Fibroblast of peridontal ligament (primary cell): Measurements from ENCODE around the gene DSP.

Experiments used
- DNase-seq: peaks from one replicate; pipeline ENCODE4 v3.0.0-alpha.2; 2010; ENCODE audit errors: extremely low read depth

DSP gene, protein sequence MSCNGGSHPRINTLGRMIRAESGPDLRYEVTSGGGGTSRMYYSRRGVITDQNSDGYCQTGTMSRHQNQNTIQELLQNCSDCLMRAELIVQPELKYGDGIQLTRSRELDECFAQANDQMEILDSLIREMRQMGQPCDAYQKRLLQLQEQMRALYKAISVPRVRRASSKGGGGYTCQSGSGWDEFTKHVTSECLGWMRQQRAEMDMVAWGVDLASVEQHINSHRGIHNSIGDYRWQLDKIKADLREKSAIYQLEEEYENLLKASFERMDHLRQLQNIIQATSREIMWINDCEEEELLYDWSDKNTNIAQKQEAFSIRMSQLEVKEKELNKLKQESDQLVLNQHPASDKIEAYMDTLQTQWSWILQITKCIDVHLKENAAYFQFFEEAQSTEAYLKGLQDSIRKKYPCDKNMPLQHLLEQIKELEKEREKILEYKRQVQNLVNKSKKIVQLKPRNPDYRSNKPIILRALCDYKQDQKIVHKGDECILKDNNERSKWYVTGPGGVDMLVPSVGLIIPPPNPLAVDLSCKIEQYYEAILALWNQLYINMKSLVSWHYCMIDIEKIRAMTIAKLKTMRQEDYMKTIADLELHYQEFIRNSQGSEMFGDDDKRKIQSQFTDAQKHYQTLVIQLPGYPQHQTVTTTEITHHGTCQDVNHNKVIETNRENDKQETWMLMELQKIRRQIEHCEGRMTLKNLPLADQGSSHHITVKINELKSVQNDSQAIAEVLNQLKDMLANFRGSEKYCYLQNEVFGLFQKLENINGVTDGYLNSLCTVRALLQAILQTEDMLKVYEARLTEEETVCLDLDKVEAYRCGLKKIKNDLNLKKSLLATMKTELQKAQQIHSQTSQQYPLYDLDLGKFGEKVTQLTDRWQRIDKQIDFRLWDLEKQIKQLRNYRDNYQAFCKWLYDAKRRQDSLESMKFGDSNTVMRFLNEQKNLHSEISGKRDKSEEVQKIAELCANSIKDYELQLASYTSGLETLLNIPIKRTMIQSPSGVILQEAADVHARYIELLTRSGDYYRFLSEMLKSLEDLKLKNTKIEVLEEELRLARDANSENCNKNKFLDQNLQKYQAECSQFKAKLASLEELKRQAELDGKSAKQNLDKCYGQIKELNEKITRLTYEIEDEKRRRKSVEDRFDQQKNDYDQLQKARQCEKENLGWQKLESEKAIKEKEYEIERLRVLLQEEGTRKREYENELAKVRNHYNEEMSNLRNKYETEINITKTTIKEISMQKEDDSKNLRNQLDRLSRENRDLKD (N-terminal part only)

DNA sequence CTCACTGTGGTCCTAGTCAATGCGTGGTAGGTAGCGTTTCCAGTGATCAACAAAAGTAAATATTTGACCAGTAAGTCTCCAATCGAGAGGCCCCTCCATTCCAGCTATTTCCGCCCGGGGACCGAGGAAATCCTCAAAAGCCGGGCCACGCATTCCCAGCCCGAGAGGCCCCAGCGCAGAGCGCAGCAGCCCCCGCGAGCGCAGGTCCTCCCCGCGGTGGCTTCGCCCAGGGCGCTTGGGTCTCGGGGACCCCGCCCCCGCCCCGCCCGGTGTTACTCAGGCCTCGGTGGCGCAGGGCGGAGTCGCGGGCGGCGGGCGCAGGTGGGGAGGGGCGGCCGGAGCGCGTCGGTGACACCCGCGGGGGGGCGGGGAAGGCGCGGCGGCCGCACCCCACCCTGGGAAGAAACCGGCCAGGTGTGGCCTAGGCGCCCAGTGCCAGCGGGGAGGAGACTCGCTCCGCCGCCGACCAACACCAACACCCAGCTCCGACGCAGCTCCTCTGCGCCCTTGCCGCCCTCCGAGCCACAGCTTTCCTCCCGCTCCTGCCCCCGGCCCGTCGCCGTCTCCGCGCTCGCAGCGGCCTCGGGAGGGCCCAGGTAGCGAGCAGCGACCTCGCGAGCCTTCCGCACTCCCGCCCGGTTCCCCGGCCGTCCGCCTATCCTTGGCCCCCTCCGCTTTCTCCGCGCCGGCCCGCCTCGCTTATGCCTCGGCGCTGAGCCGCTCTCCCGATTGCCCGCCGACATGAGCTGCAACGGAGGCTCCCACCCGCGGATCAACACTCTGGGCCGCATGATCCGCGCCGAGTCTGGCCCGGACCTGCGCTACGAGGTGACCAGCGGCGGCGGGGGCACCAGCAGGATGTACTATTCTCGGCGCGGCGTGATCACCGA is at the start of gene DSP:
Gene DSP, plus strand, starts transcription at position 497 of the 890 bp plus-strand sequence. Its CDS starts 245 bp downstream, at position 742.
- no peak for DNase-seq

DNA sequence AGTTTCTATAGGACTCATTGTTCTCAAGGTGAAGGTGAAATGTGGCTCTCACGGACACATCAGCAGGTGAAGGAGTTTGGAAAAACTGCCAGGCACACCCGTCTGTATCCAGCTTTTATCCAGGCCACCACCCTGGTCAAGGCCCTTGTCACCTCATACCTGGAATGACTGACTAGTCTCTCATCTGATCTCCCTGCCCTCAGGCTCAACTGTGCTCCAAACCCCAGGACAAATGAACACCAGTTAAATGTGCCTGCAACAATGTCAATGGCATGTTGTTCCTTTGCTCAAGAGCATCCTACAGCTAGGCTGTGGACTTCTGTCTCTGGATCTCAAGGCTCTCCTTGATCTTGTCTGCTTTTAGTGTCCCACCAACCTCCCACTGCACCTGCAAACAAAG is 47.6 kb upstream of the DSP start:
- no peak for DNase-seq

DNA sequence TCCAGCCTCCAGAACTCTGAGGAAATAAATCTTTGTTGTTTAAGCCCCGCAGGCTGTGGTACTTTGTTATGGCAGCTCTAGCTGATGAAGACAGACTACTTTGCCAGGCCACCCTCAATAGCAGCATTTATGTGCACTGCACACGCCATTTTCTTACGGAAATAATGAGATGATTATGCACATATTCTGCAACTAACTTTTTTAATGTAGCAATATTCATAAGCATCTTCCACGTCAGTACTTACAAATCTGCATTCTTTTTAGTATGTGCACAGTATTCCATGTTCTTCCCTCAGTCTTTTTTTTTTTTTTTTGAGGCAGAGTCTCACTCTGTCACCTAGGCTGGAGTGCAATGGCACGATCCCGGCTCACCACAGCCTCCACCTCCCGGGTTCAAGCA is 46.8 kb upstream of the DSP start:
- no peak for DNase-seq

DNA sequence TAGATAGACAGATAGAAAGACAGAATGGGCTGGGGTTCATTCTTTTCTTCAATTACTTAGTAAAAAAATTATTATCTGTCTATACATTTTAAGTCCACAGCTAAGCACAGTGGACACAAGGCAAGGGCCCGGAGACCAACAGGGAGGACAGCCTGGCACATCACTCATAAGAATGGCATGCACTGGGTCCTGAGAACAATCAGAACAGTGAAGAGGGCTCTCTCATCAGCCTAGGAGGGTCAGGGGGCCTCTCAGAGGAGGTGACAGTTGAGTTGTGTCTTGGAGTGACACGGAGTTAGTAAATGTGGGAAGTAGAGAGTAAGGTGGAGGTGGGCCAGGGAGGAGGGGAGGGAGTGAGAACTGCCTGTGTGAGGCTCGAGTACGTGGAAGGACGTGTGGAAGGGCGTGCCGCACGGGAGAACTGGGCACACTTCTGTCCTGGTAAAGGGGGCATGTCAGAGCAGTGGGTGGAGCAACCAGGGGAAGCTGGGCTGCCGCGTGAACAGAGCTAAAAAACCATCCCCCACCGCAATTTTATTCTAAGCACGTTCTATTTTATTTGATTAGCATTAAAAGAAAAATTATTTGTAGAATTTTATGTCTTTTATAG is 45.1 kb upstream of the DSP start:
- DNase-seq, result no peak

DNA sequence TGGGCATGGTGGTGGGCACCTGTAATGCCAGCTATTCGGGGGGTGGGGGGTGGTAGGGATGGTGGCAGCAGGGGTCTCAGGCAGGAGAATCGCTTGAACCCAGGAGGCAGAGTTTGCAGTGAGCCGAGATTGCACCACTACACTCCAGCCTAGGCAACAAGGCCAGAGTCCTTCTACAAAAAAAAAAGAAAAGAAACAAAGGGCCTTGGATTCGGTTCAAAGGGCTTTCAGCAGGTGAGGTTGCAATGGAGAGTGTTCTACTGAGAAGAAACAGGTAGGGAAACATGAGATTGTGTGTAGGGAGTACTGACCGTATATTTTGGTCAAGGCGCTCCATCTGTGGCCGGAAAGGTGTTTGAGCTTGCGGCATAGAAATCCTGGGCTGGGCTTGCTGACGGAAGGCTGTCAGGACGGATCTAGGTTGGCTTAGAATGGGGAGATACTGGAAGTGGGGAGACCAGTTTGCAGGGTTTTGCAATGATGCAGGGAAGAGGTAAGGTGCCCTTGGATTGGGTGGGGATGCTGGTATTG is 40.7 kb upstream of the DSP start:
- DNase-seq, result no peak

DNA sequence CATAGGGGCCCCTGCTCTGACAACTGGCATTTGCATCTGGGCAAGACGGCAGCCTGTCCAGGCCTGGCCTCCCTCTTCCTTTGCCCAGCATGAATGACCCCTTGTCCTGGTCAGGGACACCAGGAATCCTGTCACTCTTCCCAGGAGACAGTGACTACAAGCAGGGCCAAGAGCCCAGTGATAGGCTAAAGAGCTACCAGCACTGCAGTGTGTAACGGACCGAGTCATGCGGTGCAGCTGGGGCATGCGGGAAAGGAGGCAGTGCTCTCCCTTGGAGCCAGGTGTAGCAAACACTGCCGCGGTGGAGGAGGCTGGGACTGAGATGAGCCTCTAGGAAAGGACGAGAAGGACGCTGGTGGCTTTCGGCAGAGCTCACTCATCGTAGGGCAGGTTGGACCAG is 38.7 kb upstream of the DSP start:
- DNase-seq, result no peak

DNA sequence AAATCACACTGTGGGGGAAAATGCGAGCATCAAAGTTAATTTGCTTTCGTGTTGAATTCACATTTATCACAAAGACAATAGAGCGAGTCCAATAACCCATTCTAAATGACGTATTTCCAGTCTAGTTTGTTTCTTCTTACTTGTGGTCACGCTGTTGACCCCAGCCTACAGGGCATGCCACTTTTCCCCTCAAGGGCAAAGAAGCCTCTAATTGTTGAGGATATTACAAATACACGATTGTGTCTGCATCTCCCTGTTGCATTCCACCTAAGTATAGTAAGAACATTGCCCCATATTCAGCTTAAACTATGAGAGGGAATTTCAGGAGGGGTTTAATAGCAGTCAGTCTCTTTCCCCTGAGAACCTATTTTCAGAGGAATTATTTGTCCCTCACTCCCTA is 37.4 kb upstream of the DSP start:
- DNase-seq, result no peak

DNA sequence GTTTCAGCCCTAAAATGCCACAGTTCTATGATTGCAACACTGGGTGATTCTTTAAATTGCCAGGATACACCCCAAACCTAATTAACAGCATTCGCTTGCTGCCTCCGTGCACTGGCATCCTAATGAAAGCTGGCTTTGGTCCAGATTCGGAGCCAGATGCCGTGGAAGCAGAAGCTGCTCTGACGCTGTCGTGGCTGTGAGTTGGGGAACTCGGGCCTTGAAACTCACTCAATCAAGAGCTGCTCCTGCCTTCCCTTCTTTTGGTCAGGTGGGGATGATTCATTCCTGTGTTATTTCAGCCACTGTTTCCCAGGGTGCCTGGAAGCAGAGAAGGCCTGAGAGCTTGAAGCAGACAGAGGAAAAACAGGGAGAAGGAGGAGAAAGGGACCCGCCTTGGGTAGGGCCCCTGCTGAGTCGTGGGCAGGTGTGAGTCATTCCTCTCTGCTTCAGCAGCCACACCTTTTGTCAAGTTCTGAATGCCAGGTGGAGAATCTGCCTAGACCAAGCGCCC is 36.2 kb upstream of the DSP start:
- peak; percentile 71 for DNase-seq

DNA sequence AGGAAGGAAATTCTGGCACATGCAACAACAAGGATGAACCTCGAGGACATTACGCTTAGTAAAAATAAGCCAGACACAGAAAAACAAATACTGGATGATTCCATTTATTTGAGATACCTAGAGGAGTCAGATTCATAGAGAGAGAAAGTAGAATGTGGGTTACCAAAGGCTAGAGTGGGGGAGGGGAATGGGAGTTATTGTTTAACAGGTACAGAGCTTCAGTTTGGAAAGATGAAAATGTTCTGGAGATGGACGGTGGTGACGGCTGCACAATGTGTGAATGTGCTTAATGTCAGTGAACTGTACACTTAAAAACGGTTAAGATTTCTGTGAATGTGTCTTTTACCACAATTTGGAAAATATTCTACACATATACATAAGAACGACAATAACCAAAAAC is 33.9 kb upstream of the DSP start:
- no peak for DNase-seq

DNA sequence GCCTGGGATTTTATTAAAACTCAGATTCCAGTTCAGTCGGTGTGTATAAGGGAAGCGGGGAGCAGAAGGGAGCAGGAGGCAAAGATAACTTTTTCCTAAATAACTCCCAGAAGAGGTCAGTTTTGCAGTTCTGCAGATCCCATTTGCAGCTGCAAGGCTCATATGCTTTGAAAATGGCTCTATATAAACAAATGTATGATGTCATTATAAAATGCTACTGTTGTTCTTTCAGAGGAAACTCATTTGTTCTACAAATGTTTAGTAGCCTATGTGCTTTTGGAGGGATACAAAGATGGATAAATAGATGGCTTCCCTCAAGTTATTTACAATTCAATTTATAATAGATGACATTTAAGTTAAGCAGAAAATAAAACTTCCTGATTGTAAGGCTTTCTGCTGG is 29.2 kb upstream of the DSP start:
- peak; percentile 37 for DNase-seq

DNA sequence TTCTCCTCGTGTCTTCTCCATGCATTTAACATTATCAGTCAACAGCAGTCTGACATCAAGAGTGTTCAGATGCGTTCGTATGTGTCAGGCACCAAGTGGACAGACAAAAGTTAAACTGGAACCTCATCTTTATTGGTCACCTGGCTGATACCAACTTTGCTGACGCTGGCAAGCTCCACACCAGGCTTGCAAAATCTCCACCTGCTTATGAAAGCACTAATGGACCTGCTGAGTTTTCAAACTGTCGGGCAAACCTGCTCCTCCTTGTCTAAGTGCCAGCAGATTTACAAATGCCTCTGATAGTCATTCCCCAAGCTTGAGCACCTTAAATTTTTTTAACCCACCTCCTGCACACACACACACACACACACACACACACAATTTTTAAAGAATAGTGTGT is 27.9 kb upstream of the DSP start:
- DNase-seq, result no peak

DNA sequence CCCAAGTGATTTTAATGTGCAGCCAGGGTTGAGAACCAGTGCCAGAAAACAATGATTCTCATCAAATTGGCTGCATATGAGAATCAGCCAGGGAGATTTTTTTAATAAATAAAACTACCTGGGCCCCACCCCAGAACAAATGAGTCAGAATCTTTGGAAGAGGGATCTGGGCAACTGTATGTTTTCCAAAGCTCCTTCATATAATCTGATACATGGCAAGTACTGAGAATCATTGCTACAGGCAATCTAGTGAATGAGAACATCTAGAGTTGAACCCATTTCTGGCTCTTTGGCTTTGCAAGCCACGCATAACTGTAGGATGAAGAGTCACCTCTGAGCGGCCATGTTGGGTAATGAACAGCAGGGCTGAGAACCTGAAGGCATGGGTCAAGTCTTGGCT is 26.1 kb upstream of the DSP start:
- no peak for DNase-seq

DNA sequence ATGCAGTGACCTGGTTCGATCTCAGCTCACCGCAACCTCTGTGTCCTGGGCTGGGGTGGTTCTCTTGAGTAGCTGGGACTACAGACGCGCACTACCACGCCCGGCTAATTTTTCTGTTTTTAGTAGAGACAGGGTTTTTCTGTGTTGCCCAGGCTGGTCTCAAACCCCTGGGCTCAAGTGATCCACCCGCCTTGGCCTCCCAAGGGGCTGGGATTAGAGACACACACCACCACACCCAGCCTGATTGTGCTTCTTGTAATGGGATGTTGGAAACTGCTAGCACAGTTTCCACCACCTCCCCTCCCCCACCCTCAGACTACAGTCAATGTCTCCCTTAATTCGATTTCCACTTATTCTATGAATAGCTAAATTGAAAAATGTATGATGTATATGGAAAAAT is 22.6 kb upstream of the DSP start:
- DNase-seq, result no peak

DNA sequence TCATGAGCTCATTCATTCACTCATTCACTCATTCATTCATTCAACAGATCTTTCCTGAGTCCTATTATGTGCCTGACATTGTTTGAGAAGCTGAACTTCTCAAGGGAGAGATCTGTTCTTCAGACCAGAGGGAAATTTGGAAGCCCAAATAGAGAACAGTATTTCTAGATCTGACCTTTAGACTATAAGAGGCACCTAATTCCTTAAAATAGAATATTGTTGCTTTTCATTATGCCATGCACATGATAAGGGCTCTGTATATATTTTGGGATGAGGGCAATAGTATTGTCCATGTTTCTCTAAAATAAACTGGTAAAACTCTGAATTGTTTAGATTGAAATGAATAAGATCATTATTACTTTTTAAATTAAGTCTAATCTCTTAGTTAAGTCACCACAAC is 18.6 kb upstream of the DSP start:
- no peak for DNase-seq

DNA sequence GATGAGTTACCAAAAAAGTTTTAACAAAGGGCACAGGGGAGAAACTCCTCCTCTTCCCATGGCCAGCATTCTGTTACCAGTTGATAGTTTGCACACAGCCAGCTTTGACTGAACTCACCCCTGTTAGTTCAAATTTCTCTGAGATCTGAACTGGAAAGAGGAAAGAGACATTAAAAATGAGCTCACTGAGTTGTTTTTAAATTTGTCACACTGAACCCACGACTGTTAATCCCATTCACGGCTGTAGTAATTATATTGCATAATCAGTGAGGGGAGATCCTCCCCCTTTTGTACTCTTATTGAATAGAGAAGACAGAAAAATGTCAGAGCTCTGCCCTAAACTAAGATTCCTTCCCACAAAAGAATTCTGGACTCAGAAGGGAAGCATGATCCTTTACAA is 17.5 kb upstream of the DSP start:
- no peak for DNase-seq

DNA sequence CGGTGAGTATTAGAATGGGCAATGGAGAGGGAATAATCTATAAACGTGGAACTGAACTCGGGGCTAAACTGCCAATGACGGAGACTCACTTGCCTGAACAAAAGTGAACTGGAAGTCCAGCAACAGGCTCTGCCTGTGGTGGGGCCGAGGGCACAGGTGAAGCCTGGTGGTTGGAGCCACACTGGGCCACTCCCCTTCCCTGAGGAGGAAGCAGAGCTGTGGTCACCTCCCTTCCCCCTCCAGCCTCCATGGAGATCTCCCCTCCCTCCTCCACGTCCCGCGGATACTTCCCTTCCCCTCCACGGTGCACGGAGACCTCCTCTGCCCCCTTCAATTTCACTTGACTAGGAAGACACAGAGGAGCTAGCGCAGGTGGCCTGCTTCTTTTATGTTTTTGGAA is 14.7 kb upstream of the DSP start:
- no peak for DNase-seq

DNA sequence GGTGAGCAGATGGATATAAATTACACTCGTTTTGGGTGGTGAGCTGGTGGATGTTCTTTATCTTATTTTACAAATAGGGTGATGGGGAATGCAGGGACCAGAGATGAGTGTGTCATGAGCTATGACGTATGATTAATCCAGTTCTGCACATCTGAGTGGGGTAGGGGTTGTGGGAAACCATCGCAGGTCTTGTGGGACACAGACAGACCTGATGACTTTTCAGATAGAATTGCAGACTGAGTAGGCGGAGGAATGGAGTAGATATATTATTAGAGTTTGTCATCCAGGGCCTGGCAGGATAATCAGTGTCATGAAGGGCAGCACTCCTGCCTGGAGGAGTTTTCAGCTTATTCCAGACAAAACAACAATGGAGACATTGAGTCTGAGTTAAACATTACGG is 12.9 kb upstream of the DSP start:
- DNase-seq, result peak; percentile 45

DNA sequence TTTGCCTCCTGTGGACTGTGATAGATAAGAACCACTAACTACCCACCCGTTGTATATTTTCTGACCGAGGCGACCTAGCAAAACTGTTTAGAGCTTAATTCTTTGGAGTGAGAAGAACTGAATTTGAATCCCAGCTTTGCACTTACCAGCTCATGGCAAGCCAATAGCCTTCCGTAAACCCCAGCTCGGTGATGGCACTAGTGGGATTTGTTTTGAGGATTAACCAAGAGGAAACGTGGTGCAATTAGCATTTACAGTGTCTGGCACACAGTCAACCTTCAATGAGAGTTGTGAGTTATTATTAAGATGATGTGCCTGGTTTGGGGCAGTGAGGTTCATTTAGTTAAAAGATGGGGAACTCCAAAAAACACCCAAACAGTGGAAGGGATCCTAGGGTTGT is 12.3 kb upstream of the DSP start:
- DNase-seq, result no peak

DNA sequence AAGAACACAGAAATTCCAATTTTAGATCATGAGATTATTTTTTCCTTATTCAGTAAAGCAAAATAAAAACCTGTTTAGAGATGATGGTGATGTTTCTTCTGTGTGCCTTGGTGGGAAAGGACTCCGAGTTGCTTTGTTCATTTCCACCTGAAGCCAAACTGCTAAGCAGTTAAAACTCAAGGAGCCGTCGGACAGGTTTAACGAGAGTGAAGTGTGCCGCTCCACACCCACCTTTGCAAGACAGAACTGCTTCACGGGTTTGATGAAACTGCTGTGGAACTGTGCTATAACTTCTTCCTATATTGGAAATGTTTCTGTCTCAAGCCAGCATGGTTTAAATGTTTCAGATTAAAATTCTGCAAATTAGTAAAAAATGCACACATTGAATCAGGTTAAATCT is 9.2 kb upstream of the DSP start:
- DNase-seq, result no peak

DNA sequence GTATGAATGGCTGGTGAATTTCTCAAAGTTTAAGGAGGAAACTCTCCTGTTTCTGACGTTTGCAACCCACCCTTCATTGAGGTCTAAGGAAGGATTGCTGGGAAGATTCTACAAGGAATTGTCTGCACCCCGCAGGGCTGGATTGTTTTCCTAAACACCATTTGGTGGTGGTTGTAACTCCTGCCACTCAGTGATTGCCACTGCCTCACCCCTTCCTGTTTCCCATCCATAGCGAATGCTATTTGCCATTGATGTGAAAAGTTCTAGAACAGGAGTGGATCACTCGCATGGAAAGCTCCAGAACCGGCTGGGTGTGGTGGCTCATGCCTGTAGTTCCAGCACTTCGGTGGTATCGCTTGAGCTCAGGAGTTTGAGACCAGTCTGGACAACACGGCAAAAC is 8.7 kb upstream of the DSP start:
- no peak for DNase-seq
